H1 (cell line): ENCODE measurements around the gene AMBP. TPM values are rescaled to one million over a fixed set of nuclear protein-coding genes. Genes with fewer than 3 reads are reported as not detected.

Source experiments
- MAFK ChIP-seq: IDR thresholded peaks from 2 replicates; pipeline ENCODE4 v1.6.1; 2012; ENCODE audit warnings: low read depth, mild to moderate bottlenecking, improper control_type of control experiment, low read length
- polyA plus RNA-seq, 7 experiments: library from polyadenylated mRNA; depleted of rRNA in 3 of 7; stranded (reverse) in 5 of 7; unstranded in 2 of 7; fragments of >200 nt in 5 of 7; fragments of 200-250 nt in 2 of 7; gene quantifications; 1 replicate in 5 of 7; 2 replicates in 1 of 7; 4 replicates in 1 of 7; pipeline versions ENCODE4 v1.2.1 to v1.2.3, GENCODE V29; 2011 to 2013; ENCODE audit warnings: missing spikeins in 2 of 7, mixed read lengths in 2 of 7
- total RNA-seq: library from RNA; stranded (reverse); fragmentation: NEBNext Ultra II Directional; extraction: Animal tissue kit (Norgen Biotek cat#: 25700); gene quantifications from 2 replicates; pipeline ENCODE4 v1.2.1, GENCODE V29; 2021
- TF ChIP-seq, protein P1 (sequence below): IDR thresholded peaks from 2 replicates; pipeline ENCODE4 v1.6.1; 2011; ENCODE audit warnings: low read length, improper control_type of control experiment

Gene AMBP
- total and polyA plus RNA-seq, 2 of the 8 experiments (the other 6 are each of a cell fraction or from before 2014, with no cell fraction given), result 3.0 to 4.0 TPM

DNA sequence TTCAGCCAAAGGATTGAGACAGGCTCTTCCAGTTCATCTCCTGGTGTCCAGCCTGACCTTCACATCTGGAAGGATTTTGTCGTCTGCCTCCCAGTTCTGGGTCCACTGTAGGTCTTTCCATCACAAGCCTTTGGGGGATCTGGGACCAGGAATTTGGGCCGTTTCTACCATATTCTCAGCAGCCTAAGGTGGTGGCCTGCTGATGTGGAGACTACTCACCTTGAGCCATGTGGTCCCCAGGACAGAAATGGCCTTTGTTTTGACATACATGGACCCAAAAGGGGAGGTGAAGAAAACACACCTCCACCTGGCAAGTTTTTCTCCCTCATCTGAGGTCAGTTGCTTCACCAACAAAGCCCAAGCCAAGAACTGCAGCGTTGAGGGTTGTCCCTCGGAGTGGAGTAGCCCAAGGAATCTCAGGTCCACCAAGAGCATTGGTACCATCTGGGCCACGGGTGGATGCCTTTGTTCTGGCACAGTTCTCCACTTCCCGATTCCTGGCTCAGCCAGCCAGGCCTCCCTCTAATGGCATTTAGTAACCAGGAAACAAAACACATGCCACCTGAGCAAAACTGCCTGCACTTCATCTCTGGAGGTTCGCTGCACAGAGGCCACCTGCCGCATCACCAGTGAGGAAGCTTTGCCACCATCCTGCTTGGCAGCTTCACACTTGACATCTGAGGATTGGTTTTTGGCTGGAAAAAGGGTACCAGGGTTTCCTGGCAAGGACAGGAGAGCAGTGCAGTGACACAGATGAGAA is 24.7 kb downstream of the AMBP start (continued):
- TF ChIP-seq, protein P1, sequence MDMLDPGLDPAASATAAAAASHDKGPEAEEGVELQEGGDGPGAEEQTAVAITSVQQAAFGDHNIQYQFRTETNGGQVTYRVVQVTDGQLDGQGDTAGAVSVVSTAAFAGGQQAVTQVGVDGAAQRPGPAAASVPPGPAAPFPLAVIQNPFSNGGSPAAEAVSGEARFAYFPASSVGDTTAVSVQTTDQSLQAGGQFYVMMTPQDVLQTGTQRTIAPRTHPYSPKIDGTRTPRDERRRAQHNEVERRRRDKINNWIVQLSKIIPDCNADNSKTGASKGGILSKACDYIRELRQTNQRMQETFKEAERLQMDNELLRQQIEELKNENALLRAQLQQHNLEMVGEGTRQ, result no peak
- TF ChIP-seq MAFK, result no peak
- TF ChIP-seq, all 59 proteins: peak for 0
